DND-41 (cell line): Measurements from ENCODE around the gene CACNA1F.

ENCODE experiments used
- ATAC-seq: fragments of 200-7000 bp; cut with Tn5 transposase; 3 replicates; pipeline ENCODE4 v1.9.1; 2021; ENCODE audit warnings: low read depth; ENCODE audit not compliant: insufficient read depth
- DNase-seq: peaks from one replicate; pipeline ENCODE4 v3.0.0-alpha.2; 2020
- H2AFZ ChIP-seq: 2 replicates; pipeline ENCODE4 v1.6.0; 2012; ENCODE audit warnings: low read depth, low read length
- H3K27ac ChIP-seq: 2 replicates; pipeline ENCODE4 v1.5.1; 2012; ENCODE audit warnings: low read length, inconsistent platforms
- H3K27me3 ChIP-seq: fragments of 200-600 bp; sonication (generic); 2 replicates; pipeline ENCODE4 v1.6.0; 2012; ENCODE audit warnings: low read length, mild to moderate bottlenecking, inconsistent platforms; ENCODE audit not compliant: insufficient read depth, poor library complexity
- H3K36me3 ChIP-seq: 2 replicates; pipeline ENCODE4 v1.5.1; 2012; ENCODE audit warnings: low read length, inconsistent platforms; ENCODE audit not compliant: insufficient read depth
- H3K4me1 ChIP-seq: 2 replicates; pipeline ENCODE4 v1.5.1; 2012; ENCODE audit warnings: mild to moderate bottlenecking, low read length; ENCODE audit not compliant: insufficient read depth
- H3K4me2 ChIP-seq: 2 replicates; pipeline ENCODE4 v1.6.0; 2012; ENCODE audit warnings: mild to moderate bottlenecking, moderate library complexity, low read length, inconsistent platforms; ENCODE audit not compliant: insufficient read depth
- H3K4me3 ChIP-seq, 2 experiments: fragments of 200-600 bp in 1 of 2; shearing (Covaris generic) in 1 of 2; 2 replicates each; pipeline ENCODE4 v1.5.1; 2012 to 2016; ENCODE audit warnings: inconsistent platforms in 2 of 2, low read length in 2 of 2, mild to moderate bottlenecking in 2 of 2, low read depth in 1 of 2, moderate library complexity in 1 of 2
- H3K79me2 ChIP-seq: 2 replicates; pipeline ENCODE4 v1.6.0; 2012; ENCODE audit warnings: low read length, inconsistent platforms; ENCODE audit not compliant: insufficient read depth
- H3K9ac ChIP-seq: 2 replicates; pipeline ENCODE4 v1.6.0; 2012; ENCODE audit warnings: low read depth, mild to moderate bottlenecking, inconsistent platforms, low read length, moderate library complexity
- H3K9me3 ChIP-seq: 2 replicates; pipeline ENCODE4 v1.5.1; 2012; ENCODE audit warnings: low read length, moderate library complexity, mild to moderate bottlenecking, inconsistent platforms; ENCODE audit not compliant: insufficient read depth, severe bottlenecking
- H4K20me1 ChIP-seq: 2 replicates; pipeline ENCODE4 v1.6.0; 2012; ENCODE audit warnings: low read length; ENCODE audit not compliant: insufficient read depth
- CTCF ChIP-seq: IDR thresholded peaks from 2 replicates; pipeline ENCODE4 v1.5.1; 2012; ENCODE audit warnings: borderline replicate concordance, low read length, moderate library complexity, mild to moderate bottlenecking; ENCODE audit not compliant: poor library complexity, severe bottlenecking; ENCODE audit errors: extremely low read depth
- EZH2 ChIP-seq: IDR thresholded peaks from 3 replicates; pipeline ENCODE4 v1.6.1; 2012; ENCODE audit warnings: borderline replicate concordance, low read depth, mild to moderate bottlenecking, moderate library complexity, low read length, inconsistent platforms; ENCODE audit not compliant: severe bottlenecking

The CACNA1F gene

DNA sequence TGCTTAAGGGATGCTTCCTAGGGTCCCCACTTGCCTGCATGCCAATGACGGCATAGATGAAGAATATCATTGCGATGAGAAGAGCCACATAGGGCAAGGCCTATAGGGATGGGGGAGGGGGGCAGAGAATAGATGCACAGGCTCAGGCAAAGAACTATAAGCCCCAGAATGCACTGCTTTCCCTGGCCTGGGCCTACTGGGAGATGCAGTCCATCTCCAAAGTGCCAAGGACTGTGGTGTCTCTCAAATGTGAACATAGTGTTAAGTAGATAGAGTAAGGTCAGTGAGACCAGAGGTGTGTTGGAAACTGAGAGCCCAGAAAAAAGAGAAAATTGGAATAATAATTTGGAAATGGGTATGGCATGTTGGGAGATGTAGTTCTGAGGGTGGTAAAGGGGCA, 20.9 kb downstream of the CACNA1F start:
- Histone ChIP-seq H3K27ac (no peak overlapping the region), H3K9ac (no peak overlapping the region), H3K4me2 (no peak overlapping the region), H2AFZ (no peak overlapping the region), H3K79me2 (no peaks in the 10 kb centered on the region), H3K27me3 (no peaks in the 10 kb centered on the region), H3K36me3 (no peaks in the 10 kb centered on the region), H4K20me1 (no peaks in the 10 kb centered on the region), H3K4me1 (no peaks in the 10 kb centered on the region), H3K4me3 (no peak overlapping the region), H3K9me3 (no peaks in the 10 kb centered on the region)
- TF ChIP-seq EZH2 (no peak), CTCF (no peak)
- no peak for ATAC-seq
- no peak for DNase-seq

- Histone ChIP-seq H3K9ac (no peak overlapping the region), H4K20me1 (no peaks in the 10 kb centered on the region), H3K9me3 (no peaks in the 10 kb centered on the region), H3K4me1 (no peaks in the 10 kb centered on the region), H3K79me2 (no peaks in the 10 kb centered on the region), H3K4me2 (no peak overlapping the region), H2AFZ (no peak overlapping the region), H3K4me3 (no peak overlapping the region), H3K36me3 (no peaks in the 10 kb centered on the region), H3K27me3 (no peaks in the 10 kb centered on the region), H3K27ac (no peak overlapping the region)
- ATAC-seq: no peak
- DNase-seq: no peak
- TF ChIP-seq EZH2 (no peak), CTCF (no peak)
These were observed 22.1 kb downstream of the CACNA1F start for GRCh38 chrX:49211074-49211473.

- TF ChIP-seq CTCF (no peak), EZH2 (no peak)
- no peaks in the 10 kb centered on the region for H4K20me1 ChIP-seq
- H3K4me2 ChIP-seq: no peak overlapping the region
- no peak overlapping the region for H3K9ac ChIP-seq
- no peak overlapping the region for H3K4me3 ChIP-seq
- no peaks in the 10 kb centered on the region for H3K4me1 ChIP-seq
- no peak overlapping the region for H3K27ac ChIP-seq
- H3K79me2 ChIP-seq: no peaks in the 10 kb centered on the region
- no peaks in the 10 kb centered on the region for H3K27me3 ChIP-seq
- no peaks in the 10 kb centered on the region for H3K9me3 ChIP-seq
- H2AFZ ChIP-seq: no peak overlapping the region
- no peaks in the 10 kb centered on the region for H3K36me3 ChIP-seq
- no peak for DNase-seq
- ATAC-seq: no peak
These were observed 22.7 kb downstream of the CACNA1F start for GRCh38 chrX:49210406-49210805.
